Eye (tissue), 1 donor: ENCODE data around the gene CD109.
A peak's percentile ranks its signal among the peaks of the same experiment; 100 is the strongest.
"Not testable (repeated sequence)": the region's sequence is repeated elsewhere in the genome, so short reads cannot be mapped to it uniquely, and the experiment has no call there.

Experiments used
- DNase-seq: peaks from one replicate; pipeline ENCODE4 v3.0.0-alpha.2; 2015

Gene CD109

GRCh38 chr6:73792738-73793137 is 96.7 kb downstream of the CD109 start:
- DNase-seq, result no peak

DNA sequence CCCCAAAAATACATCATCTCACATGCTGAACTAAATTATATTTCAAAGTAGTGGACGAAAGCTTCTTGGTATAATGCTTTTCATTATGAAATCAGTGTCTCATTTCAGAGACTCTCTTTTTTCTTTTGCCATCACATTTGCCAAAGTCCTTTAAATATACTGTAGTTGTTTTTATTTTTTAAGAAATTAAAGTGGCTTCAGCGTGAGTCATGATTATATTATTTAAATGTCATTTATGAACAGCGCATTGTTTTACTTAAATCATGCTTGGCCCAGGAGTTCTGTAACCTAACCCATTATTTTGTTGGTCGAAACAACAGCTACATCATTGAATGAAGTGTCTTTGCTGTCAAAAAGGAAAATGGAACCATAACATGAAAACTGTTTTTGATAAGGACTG is 100.9 kb downstream of the CD109 start:
- no peak for DNase-seq

GRCh38 chr6:73797861-73798260 is 101.9 kb downstream of the CD109 start:
- no peak for DNase-seq

DNA sequence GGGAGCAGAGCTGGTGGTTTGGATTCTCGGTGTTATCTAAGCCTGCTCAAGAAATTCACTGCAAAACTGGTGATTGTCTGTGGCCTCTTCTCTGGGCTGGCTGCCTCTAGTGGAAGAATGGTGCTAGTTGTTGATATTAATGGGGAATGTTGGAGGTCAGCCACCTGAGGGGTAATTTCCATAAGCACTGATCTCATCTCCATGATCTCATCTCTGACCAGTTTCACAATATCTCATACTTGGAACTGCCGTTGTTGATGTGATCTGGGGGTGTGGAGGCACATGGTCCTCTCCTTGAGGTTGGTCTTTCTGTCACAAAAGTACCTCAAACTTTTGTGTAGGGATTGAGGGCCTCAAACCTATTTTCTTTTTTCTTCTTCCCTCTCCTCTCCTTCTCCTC is 102.6 kb downstream of the CD109 start:
- DNase-seq, result peak; percentile 65

DNA sequence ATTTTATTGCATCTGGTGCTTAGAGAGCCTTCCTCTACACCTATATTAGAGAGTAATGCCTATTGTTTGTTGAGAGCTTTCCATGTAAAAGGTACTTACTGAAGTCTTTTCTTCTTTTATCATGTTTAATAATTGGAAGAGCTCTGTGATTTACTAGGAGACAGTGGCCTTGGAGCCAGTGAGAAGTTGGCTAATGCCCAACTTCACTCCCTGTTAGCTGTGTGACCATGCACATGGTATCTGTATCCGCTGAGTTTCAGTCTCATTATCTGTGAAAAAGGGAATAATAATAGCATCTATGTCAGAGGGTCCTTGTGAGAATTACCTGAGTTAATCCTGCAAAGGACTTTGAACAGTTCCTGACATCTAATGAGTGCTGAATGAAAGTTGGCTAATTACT is 105.0 kb downstream of the CD109 start:
- DNase-seq, result no peak

GRCh38 chr6:73801652-73802268 is 105.8 kb downstream of the CD109 start:
- no peak for DNase-seq

- DNase-seq, result no peak
These were observed 106.4 kb downstream of the CD109 start for GRCh38 chr6:73802366-73802765.

DNA sequence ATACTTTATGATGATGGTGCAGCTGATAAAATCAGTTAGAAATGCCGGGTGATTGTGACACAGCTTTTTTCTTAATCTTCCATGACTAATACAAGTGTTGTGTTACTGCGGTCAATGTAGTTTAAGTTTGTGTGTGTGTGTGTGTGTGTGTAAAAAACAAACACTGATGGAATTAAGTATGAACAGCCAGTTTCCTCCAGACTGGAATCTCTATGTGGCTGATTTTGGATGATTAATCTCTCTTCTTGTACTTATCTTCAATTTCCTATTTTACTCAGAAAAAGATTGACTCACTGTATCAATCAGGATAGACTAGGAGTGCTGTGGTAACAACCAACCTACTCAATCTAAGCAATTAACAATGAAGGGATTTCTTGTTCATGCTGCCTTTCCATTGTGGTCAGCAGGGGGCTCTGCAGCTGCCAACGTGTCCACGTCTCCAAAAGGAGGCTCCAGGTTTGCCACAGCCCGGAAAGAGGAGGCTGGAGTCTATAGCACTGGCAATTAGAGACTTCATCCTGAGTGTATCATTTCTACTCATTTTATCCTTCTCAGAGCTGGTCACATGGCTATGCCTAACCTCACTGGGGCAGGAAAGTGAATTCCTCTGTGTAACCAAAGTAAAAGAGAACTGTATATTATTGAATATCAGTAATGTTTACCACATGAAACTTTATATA is 107.7 kb downstream of the CD109 start:
- peak; percentile 66 for DNase-seq

DNA sequence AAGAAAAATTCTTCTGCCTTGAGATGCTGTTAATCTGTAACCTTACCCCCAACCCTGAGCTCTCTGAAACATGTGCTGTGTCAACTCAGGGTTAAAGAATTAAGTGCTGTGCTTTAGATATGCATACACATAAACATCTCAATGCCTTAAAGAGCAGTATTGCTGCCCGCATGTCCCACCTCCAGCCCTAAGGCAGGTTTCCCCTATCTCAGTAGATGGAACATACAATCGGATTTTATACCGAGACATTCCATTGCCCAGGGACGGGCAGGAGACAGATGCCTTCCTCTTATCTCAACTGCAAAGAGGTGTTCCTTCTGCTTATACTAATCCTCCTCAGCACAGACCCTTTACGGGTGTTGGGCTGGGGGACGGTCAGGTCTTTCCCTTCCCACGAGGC is 109.2 kb downstream of the CD109 start:
- not testable (repeated sequence) for DNase-seq

GRCh38 chr6:73805982-73806381 is 110.0 kb downstream of the CD109 start:
- DNase-seq, result not testable (repeated sequence)

DNA sequence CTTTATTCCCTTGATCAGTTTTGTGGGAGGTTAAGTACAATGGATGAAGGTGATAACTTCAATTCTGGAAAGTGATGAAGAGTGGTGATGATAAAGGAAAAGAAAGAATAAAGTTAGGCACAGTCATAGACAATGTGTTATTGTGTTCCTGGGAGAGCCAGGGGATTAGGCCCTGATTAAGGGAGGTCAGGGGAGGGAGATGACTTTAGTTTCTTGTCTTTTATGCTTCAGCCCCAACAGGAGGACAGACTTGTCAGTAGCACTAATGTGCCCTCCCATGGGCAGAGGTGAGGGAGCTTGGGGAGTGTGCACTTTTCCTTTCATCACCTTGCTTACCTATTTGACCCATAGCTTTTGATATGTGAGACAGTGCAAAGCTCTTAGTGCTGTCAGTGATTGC is 115.7 kb downstream of the CD109 start:
- DNase-seq, result no peak

DNA sequence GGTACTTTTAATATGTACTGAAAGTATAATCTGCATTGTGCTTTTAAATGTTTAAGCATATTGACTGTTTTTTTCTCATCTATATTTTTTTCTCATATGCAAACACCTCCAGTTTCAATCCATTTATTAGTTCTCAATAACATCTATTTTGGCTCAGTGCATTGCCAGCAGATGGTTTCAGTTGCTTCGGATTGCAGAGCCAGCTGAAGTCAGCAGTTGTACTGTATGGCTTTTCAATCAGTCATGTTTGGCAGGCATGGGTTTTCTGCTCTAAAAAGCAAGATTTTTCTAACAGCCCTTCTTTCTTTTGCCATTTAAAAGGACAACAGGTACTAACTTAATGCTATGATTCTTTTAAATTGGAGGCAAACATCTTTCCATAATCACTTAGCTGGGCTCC is 121.2 kb downstream of the CD109 start:
- peak; percentile 33 for DNase-seq

DNA sequence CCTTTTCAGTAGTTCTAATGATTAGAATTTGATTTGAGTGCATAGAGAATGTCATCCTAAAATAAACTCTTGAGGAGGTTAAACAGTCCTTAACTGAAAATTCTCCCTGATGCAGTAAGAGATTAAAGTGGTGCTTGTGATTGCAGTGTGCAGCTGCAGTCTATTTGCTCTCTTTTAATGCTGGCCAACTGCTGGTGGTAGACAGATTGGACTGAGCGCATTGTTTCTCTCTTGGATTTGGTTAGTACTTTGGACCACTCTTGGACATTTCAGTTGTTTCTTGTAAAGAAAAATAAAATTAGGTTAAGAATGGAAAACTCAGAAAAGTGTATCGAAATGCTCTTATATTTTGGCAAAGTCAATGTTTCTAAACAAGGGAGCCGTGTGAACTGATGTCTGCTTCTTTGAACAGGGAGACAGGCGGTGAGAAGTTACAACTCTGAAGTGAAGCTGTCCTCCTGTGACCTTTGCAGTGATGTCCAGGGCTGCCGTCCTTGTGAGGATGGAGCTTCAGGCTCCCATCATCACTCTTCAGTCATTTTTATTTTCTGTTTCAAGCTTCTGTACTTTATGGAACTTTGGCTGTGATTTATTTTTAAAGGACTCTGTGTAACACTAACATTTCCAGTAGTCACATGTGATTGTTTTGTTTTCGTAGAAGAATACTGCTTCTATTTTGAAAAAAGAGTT is 127.2 kb downstream of the CD109 start:
- peak; percentile 13 for DNase-seq

GRCh38 chr6:73823832-73824231 is 127.8 kb downstream of the CD109 start:
- DNase-seq, result no peak

DNA sequence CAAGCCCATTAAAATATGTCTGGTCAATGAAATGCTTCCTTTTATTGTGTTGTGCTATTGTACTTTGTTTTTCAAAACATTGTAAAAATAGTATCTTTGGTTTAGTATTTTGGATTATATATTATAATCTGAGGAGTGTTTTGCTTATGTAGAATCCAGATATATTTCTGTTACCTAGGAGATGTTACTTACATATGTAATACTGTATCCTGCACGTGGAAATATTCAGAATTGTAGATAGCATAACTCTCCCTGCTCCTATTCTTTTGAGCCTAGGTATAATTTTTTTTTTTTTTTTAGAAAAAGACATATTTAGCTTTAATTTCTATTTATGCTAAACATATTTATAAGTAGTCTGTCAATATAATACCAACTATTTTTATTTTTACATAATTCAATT is 130.6 kb downstream of the CD109 start:
- DNase-seq, result no peak

DNA sequence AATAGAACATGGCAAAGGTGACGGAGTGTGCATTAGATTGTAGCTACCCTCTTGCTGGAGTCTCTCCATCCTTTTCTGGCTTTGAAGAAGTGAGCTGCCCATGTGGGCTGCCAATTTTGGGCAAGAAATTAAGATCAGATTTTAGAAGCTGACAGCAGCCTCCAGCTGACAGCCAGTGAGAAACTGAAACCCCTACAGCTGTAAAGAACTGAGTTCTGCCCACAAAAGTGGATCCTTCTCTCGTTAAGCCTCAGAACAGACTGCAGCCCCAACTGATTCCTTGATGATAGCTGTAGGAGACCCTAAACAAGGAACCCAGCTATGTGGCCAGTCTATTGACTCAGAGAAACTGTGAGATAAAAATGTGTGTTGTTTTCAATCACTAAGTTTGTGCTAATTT is 134.1 kb downstream of the CD109 start:
- DNase-seq, result no peak

DNA sequence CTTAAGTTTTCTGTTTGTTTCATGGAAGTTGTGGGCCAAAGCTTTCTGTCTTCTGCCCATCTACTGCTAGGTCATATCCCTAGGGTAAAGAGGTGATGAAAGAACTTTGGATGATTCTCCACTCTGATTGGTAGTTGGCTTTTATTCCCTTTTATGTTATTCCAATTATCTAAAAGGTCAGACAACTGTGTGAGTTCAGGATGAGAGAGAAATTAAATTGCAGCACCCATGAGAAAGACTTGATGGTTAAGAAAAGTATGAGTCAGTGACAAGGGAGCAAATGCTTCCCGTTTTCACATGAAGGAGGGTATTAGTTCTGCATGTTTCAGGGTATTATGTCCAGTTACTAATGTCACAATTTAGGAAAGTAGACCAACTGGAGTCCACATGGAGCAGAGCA is 136.3 kb downstream of the CD109 start:
- DNase-seq, result no peak

- DNase-seq, result not testable (repeated sequence)
These were observed 148.7 kb downstream of the CD109 start for GRCh38 chr6:73844696-73845095.

DNA sequence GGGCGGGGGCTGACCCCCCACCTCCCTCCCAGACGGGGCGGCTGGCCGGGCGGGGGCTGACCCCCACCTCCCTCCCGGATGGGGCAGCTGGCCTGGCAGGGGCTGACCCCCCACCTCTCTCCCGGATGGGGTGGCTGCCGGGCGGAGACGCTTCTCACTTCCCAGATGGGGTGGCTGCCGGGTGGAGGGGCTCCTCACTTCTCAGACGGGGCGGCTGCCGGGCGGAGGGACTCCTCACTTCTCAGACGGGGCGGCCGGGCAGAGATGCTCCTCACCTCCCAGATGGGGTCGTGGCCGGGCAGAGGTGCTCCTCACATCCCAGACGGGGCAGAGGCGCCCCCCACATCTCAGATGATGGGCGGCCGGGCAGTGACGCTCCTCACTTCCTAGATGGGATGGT is 155.0 kb downstream of the CD109 start:
- DNase-seq, result not testable (repeated sequence)

DNA sequence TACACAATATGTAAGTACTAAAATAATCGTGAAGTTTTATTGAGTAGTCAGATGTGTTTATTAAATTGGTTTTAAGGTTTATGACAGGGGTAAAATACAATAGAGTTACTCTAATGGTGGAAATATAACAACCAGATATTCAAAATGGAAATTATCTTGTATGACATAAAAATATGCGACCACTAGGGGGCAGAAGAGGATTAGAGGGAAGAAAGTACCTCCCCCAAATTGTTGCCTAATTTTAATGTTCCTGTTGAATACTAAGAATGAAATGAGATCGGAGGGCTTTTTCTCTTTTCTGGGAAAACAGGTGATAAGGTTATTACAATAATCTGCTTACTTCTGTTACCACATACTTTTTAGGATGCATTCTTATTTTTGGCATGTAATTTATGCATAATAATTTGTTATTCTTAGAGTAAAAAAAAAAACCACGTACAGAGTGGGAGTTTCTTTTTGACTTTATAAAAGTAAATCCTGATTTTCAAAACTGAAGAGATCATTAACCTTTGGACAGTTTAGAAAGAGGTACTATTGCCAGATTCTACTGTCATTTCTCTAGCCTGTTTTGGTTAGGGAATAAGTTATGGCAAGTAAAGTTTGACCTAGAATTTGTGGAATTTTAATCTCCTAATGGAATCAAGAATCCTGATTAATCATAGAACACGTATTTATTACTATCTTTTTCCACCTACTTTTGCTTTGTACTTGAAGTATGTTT is 159.2 kb downstream of the CD109 start:
- DNase-seq, result peak; percentile 82

DNA sequence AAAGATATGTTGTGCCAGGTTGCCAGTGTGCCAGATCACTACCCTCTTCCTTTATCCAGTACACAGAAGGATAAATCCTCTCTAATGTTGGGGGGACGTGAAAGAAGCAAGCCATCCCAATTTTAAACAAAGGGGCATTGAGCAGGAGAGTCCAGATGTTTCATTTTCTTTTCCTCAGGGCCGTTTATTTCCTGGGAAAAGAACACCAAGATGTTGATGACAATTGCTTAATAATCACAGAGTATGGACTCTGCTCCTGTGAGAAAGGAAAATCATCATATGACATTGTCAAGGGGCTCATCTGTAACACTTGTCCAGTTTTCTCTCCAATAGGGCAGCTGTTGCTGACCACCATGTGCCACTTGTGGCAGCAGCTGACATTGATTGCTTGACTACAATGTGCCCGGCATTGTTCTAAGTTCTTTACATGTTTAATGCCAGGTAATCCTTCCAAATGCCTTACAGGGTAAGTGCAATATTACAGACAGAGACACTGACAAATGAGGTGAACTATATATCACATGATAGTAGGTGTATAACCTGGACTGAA is 161.4 kb downstream of the CD109 start:
- DNase-seq, result no peak

- DNase-seq, result peak; percentile 24
These were observed 162.4 kb downstream of the CD109 start for GRCh38 chr6:73858376-73858775.

DNA sequence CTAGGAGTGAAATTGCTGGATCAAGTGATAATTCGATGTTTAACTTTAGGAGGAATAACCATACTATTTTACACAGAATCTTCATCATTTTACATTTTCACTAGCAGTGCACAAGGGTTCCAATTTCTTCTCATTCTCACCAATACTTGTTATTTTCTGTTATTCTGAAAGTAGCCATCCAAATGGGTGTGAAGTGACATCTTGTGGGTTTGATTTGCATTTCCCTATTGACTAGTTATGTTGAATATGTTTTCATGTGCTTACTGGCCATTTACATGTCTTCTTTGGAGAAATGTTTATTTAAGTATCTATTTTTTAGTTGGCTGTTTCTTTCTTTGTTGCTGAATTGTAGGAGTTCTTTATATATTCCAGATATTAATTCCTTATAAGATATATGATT is 164.3 kb downstream of the CD109 start:
- no peak for DNase-seq
